HPDE6-E6E7 (cell line): ENCODE results near the gene ACTR10.

Experiments
- DNase-seq: peaks from one replicate; pipeline ENCODE4 v3.0.0; 2011; ENCODE audit warnings: missing footprints; ENCODE audit errors: extremely low spot score

ACTR10 gene

DNA sequence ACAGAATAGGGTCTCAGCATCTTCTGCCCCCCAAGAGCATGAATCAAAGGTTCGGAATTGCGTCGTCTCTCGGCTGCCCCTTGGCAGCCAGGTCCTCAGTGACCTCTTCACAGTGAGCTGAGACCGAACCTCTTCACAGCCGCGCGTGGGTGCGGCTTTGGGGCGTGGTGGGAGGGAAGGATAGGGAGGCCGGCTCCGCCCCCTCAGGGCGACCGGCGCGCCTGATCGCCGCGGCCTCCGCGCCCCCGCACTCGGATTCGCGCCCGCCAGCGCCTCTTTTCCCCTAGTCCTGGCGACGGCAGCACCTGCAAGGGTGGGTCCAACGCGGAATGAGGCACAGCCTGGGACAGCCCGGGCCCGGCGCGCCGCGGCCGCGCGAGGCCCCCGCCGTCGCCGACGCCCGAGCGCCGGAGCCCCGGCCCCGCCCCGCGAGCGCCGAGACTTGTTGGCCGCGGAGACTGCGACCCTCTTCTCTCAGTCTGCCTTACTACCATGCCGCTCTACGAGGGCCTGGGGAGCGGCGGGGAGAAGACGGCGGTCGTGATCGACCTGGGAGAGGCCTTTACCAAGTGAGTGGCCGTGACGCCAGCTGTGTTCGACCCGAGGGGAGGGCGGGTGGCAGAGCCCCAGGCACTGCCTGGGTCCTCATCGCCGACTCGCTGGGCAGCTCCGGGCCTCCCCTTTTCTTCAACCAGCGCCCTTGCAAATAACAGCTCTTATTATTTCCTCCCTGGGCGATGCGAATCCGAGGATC lies at the start of gene ACTR10:
ACTR10 (plus strand) TSS at position 424 of the 754 bp plus-strand sequence; CDS start at position 493, 69 bp downstream.
- peak; percentile 79 for DNase-seq

DNA sequence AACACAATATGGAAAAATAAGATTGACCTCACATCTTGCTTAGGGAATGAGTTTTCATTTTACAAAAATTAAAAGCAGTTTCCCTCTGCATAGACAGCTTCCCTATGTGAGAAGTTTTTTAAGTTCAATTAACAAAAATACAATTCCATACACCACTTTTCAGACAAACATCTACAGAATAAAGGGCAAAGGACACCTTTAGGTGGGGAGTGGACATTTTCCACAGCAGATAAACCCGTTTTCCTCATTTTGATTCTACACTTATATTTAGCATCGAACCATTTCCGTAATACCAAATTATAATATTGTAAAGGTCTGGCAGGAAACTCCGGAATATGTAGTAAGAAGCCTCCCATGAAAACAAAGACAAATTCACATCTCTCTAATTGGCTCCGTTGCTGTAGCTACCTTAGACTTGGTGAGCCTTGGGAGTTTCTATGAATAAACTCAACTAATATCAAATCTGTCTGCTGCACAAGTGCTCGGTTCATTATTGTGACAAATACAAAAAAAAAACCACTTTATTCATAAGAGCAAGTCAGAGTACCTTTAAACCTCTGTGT lies 49.6 kb upstream of the ACTR10 start:
- DNase-seq: no peak

DNA sequence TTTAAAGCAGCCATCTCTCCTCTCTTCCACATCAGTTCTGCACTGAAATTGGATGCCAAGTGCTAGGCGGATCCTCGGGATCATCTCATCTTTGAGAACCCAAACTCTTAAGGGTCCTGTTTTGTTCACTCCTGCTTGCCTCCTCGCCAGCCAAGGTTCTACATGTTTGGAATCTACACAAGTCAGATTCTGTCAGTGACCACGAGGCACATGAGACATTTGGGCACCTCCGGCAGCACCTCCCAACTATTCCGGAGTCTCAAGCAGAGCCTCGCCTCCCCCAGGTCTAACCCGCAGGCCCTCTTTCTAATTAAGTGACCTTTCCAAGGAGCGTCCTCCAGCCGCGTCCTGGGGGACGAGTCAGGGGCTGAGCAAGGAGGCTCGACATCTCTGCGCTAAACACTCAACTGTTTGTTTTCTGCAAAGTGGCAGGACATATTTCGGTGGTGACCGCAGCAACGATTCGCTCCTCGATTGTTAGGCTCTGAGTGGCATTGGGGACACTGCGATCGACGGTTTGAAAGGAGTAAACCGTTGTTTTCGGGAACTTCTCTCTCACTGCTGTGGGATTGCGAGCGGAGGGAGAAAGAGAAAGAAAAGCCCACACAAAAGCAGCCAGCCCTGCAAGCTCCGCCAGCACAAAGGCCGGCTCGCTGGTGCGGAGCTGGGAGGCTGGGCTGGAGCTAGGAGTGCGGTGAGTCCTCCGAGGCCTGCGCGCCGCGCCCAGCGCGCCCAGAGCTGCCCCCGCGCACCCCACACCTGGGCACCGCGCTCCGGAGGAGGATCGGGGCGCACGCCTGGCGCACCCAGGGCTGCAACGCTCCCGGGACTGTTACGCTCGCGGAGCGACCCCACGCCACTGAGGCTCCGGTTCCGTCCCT lies 48.6 kb upstream of the ACTR10 start:
- no peak for DNase-seq

DNA sequence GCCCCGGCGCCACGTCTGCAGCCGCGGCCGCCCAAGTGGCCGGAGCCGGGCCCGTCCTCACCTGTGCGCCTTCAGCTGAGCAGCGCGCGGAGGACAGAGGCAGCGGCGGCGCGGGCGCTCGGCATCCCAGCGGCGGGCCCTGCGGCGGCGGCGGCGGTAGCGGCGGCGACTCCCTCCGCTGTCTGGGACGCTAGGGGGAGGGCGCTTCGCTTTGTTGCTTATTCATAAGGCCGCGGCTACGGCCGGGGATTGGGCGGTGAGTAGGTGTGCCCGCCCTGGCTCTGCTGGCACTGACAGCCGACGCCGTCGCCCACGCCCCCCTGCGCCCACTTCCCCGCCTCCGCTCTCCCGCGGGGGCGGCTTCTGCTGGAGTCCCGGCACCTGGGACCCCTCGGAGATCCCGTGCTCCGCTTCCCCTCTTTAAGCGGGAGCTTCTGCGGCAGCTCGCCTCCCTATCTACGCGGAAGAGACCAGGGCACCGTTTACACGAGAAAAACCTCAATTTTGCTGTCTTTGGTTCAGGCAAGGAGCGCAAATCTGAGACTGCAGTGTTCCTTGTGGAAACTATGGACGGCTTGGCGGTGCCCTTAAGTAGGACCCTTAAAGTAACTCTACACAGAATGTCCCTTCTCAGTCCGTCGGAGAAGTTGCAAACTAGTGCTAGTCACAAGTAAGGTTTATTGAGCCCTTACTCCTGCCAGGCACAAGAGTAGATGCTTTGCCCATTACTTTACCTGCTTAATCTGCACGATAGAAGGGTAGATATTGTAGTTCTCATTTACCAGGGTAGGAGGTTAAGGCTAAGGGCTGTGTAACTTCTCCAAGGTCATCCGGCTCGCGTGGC lies 47.7 kb upstream of the ACTR10 start, which contains the start of gene ARMH4:
ARMH4 (minus strand) TSS at position 200 of the 844 bp plus-strand sequence. CDS start 12,855 bp downstream, outside the sequence.
- DNase-seq: peak; percentile 76

DNA sequence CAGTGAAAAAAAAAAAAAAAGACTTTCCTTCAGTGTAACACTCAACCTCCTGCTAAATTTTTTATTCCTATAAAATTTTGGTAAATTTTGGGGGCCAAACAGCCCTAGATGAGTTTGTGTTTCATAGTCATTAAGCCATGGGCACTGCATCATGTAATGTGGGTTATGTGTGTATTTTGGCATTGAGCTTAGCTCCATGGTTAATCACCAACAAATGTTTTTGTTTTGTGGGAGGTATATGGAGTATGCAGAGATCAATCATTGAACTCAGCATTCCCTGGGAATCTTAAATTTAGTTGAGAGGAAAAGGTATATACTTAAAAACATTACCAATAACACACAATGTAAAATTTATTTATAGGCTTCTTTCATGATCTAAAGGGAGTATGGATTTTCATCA lies 39.4 kb upstream of the ACTR10 start:
- no peak for DNase-seq

DNA sequence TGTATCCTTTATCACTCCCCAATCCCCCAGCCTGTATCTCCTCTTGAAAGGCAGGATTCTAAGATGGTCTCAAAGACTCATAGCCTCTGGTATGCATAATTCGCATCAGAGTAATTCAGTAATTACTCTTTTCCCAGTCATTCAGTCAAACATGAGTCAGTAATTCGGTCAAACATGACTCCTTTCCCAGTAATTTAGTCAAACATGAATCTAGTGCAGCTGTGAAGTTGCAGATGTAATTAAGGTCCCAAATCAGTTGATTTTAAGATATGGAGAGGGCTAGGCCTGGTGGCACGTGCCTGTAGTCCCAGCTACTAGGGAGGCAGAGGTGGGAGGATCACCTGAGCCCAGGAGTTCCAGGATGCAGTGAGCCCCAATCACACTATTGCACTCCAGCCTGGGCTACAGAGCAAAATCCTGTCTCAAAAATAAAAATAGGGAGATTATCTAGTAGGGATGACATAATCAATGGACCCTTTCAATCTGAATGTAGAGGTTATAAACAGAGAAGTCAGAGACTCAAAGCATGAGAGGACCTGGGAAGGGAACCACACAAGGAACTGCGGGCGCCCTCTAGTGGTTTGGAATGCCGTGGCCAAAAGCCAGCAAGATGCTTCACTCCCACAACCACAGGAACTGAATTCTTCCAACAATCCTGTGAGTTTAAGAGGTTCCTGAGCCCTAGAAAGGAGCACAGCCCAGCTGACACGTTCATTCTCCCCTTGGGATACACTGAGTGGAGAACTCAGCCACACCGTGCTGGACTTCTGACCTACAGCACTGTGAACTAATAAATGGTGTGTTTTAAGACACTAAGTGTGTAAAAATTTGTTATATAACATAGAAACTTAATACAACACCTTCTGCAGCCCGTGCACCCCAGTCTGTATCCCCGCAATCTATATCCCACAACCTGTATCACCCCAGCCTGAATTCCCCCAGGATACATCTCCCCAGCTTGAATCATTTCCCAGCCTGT lies 33.7 kb upstream of the ACTR10 start:
- DNase-seq: peak; percentile 51

DNA sequence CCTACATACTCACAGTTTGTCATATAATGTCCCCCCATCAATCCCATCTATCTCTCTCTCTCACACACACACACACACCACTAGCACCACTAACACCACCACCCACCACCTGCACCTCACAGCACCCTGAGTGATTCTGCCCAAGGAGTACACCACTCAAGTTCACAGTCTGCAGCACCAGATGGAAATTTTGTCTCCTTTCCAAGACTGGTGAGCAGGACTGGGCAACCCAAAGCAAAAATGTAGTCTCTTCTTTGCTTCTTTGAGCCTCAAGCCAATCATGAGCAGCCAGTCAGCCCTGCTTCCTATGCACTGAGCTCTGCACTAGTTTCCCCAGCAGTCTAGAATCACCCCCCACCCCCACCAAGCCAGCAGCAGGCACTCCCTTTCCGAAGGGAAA lies 32.9 kb upstream of the ACTR10 start:
- no peak for DNase-seq

DNA sequence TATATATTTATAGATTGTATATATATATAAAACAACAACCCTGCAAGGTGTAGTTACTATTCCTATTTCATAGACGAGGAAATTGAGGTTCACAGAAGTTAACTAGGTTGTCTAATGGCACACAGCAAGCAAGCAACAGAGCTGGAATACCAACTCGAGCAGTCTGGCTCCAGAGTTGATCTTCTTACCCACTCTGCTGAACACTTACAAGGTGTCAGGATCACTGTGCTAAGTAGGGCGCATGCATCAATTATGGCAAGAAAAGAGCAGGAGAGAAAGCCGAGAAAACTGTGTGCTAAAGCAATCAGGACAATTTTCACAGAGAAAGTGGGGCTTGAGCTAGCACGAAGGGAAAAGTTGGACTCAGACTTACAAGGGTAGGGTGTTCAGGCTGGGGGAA lies 32.1 kb upstream of the ACTR10 start:
- DNase-seq: no peak

DNA sequence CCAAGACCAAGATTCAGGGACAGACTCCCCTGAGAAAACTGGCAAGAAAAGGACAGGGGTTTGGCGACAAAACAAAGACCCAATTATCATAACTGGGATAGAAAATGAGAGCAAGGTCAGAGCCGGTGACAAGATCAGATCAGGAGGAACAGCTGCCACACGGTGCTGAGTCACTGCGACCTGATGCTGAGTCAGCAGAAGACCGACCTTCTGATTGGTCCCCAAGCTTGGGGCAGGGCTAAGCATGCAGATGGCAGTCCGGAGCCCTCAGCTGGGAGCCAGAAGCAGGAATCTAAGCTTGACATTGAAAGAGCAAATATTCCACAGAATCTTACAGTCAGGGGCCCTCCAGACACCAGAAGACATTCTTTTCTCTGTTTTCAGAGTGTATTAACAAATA lies 28.9 kb upstream of the ACTR10 start:
- DNase-seq: peak; percentile 90

DNA sequence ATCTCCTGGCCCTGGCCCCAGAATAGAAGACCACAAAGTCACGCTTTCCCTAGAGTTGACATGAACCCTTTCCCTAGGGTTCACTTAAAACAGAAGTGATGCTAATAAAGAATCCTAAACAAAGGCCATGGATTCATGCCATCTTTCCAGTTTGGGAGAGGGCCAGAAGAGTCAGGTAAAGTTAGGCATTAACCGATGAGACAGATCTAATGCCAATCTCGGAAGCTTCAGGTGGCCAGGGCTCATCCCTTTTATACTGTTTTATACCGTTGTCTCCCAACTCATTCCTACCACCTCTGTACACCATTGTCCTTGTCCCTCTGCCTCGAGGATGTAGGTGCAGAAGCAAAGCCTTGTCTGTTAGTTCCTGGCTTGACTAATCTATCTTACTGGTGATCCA lies 22.8 kb upstream of the ACTR10 start:
- DNase-seq: no peak

DNA sequence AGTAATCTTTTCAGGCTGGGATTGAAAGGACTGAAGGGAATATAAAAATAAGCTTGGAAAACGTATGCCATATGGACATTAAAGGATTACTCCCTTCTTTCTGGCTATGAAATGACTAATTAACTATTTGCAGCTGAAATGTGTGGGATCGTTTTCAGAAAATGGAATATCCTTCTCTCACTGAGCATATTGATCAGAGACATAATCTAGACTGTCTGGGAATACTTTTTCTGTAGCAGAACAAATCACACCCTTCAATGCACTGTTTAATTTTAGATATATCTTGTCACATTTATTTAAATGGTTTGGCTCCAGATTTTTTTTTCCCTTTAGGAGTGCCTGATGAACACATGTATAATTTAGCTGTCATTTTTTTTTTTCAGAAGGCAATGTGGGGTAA lies 10.8 kb upstream of the ACTR10 start:
- no peak for DNase-seq

DNA sequence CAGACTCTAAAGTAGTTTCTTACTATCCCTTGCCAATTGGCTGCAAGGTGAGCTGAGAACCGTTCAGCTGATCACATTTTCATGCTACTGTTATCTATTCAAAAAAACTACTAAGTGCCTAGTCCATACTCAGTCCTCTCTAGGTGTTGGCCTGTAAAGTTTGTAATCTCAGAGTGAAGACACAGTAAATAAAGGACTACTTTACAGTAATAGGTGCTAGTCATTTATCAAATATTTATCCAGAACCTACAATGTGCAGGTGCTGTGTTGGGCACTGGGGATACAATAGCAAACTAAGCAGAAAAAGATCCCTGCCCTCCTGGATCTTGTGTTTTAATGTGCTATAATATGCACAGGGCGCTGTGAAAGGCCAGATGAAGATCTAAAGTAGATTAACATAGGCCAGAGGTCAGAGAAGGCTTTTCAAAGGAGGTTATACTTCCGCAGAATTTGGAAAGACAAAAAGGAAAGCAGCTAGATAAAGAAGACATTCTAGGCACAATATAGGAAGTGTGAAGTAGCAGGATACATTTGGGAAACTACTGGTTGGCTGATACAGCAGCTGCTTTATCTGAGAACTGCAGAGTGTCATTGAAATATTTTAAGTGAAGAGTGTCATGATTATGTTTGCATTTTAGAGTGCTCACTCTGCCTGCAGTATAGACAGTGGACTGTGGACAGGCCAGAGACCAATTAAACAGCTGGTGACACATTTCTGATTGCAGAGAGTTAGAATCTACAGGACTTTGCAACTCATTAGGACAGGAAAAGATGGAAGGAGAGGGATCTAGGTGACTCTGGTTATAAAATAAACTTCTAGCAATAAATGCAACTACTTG lies 8.0 kb upstream of the ACTR10 start:
- no peak for DNase-seq

DNA sequence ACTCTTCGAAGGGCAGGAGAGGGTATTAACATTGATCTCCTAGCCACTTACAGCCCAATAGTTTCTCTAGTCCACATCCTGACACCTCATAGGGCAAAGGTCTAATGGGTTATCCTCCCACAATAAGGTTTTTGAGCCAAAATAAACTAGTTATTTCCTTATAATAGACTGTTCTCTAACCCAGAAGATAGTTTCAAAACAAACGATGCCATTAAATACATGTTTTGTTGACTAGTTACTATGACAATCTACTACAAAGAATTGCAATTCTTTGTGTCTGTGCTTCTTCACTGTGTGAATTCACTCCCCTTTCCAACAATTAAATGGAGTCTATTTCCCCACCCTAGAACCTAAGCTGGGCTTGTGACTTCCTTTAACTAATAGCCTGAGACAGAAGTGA lies 6.4 kb upstream of the ACTR10 start:
- DNase-seq: no peak

DNA sequence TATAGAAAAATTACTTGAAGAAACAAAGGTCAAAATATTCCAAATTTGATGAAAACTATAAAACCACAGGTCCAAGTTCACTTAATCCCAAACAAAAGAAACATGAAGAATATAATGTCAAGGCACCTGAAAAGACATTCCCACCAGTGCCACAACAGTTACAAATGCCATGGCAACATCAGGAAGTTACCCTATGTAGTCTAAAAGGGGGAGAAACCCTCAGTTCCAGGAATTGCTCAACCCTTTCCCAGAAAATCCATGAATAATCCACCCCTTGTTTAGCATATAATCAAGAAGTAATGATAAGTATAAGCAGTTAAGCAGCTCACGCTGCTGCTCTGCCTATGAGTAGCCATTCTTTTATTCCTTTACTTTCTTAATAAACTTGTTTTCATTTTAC lies 3.8 kb upstream of the ACTR10 start:
- DNase-seq: no peak

DNA sequence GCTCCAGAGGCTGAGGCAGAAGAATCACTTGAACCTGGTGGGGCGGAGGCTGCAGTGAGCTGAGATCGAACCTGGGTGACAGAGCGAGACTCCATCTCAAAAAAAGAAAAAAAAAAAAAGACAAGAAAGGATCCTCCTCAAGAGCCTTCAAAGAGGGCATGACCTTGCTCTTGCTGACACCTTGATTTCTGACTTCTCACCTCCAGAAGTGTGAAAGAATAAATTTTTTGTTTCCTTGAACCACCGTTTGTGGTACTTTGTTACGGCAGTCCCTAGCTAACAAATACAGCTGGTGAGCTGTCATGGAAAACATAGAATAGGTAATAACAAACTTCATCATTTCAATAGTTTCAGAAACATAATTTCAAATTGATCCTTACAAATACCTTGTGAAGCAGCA lies 1.9 kb upstream of the ACTR10 start:
- DNase-seq: no peak

DNA sequence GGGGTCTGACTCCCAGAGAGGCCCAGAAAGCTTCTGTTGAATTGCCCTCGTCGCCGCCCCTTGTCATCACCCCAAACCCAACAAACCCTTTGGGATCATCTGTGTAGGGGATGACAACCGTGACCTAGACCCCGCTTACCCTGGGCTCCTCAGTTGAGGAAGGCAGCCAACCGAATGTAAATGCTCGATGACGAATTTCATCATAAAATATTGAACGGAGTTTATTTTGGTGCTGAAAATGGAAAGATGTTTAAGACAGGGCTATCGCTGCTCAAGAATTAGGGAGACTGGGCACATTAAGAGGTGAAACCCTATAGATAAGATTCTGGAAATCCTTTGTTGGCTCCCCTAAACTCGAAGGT lies 512 bp downstream of the ACTR10 start:
- no peak for DNase-seq

DNA sequence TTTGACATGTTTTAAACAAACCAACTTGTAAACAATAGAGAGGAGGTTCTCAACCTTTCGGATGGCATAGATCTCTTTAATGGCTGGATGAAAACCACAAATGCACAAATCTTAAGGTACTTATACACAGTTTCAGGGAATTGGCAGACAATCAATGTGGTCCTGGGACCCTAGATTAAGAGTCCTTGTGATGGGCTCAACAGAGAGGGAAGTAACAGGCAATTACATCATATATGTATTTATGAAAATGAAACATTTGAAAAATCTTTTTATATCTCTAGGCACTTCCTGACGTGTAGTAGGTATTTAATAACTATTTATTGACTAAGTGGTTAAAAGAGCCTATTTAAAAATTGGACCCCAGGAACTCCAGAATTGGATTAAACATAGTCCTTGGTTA lies 897 bp downstream of the ACTR10 start:
- DNase-seq: no peak

DNA sequence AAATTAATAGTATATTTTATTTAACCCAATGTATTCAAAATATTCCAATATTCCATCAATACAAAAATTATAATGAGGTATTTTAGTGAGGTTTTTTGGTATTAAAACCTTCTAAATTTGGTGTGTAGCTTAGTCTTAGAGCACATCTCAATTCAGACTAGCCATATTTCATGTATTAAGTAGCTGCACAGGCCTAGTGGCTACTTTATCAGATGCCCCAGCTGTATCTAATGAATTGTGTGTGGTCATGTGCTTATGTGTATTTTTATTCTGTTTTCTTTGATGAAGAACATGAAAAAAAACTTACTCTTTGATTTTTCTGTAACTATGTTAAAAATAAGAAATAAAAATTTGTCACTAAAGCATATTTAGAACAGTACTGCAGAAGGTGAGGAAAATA lies 13.2 kb downstream of the ACTR10 start:
- no peak for DNase-seq

DNA sequence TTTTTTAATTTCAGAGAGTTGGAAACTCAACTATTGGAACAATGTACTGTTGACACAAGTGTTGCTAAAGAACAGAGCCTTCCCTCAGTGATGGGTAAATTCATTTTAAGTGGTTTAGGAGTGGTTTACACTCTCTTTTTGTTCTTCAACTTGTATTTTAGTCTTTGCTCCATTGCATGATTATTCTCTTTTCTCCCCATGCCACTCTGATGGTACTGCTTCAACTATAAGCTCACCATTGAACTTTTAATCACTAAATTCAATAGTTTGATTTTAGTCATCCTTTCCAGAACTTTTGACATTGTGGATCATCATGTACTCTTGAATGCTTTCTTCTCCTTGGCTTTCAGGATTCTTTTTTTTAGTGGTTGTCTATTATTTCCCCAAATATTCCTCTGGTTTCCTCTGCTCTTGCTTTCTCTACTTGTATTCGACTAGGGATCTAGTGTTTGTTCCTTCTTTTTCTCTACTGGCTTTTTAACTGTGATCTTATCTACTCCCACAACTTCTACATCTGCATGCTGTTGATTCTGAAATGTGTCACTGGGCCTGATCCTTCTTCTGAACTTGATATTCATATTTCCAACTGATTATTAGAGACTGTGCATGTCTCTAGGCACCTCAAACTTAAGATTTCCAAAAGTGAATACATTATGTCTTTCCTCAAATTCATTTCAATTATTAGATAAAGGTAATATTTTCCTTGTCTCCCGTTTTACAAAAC lies 15.4 kb downstream of the ACTR10 start:
- DNase-seq: no peak
